ENCODE data around the gene ALDH1A3. TPM values are rescaled to one million over a fixed set of nuclear protein-coding genes. Genes with fewer than 3 reads are reported as not detected.

ALDH1A3 gene
- total RNA-seq, 2 donors from 2014 or later = not detected

- no peak for ATAC-seq (replicated peaks)
- H3K9me3 Mint-ChIP-seq = no peaks in the 10 kb centered on the region
- H3K4me1 Mint-ChIP-seq = no peaks in the 10 kb centered on the region
- no peak overlapping the region for H3K27ac Mint-ChIP-seq
- peaks cover 8% of the 10 kb centered on the region for H3K27me3 Mint-ChIP-seq
- H3K4me3 Mint-ChIP-seq = no peak overlapping the region
- no peaks in the 10 kb centered on the region for H3K36me3 Mint-ChIP-seq (ENCODE audit: low read depth)
Observed at GRCh38 chr15:100931143-100931890, 51.7 kb downstream of the ALDH1A3 start.

GRCh38 chr15:100932676-100933348, 53.2 kb downstream of the ALDH1A3 start:
- no peaks in the 10 kb centered on the region for H3K4me1 Mint-ChIP-seq

GRCh38 chr15:100934166-100934565, 54.5 kb downstream of the ALDH1A3 start:
- H3K36me3 Mint-ChIP-seq (ENCODE audit: low read depth) = no peaks in the 10 kb centered on the region
- H3K27me3 Mint-ChIP-seq = peaks cover 8% of the 10 kb centered on the region
- ATAC-seq (replicated peaks) = no peak
- no peaks in the 10 kb centered on the region for H3K9me3 Mint-ChIP-seq
- H3K4me1 Mint-ChIP-seq = no peaks in the 10 kb centered on the region
- H3K27ac Mint-ChIP-seq = no peak overlapping the region
- H3K4me3 Mint-ChIP-seq = no peak overlapping the region

More at GRCh38 chr15:100932676-100933348, 53.2 kb downstream of the ALDH1A3 start:
- peaks cover 8% of the 10 kb centered on the region for H3K27me3 Mint-ChIP-seq
- H3K4me3 Mint-ChIP-seq = no peak overlapping the region
- no peaks in the 10 kb centered on the region for H3K36me3 Mint-ChIP-seq (ENCODE audit: low read depth)
- H3K27ac Mint-ChIP-seq = no peak overlapping the region
- H3K9me3 Mint-ChIP-seq = no peaks in the 10 kb centered on the region
- ATAC-seq (replicated peaks) = no peak

- ATAC-seq (replicated peaks) = no peak
- no peak overlapping the region for H3K4me3 Mint-ChIP-seq
- no peaks in the 10 kb centered on the region for H3K4me1 Mint-ChIP-seq
- no peaks in the 10 kb centered on the region for H3K36me3 Mint-ChIP-seq (ENCODE audit: low read depth)
- H3K27ac Mint-ChIP-seq = no peak overlapping the region
- H3K9me3 Mint-ChIP-seq = no peaks in the 10 kb centered on the region
- H3K27me3 Mint-ChIP-seq = peaks cover 7% of the 10 kb centered on the region
Observed at GRCh38 chr15:100934726-100935125, 55.1 kb downstream of the ALDH1A3 start.

- H3K27me3 Mint-ChIP-seq = peaks cover 4% of the 10 kb centered on the region
- no peaks in the 10 kb centered on the region for H3K4me1 Mint-ChIP-seq
- no peaks in the 10 kb centered on the region for H3K9me3 Mint-ChIP-seq
- no peaks in the 10 kb centered on the region for H3K36me3 Mint-ChIP-seq (ENCODE audit: low read depth)
- ATAC-seq (replicated peaks) = no peak
- no peak overlapping the region for H3K4me3 Mint-ChIP-seq
- H3K27ac Mint-ChIP-seq = no peak overlapping the region
Observed at GRCh38 chr15:100937171-100937570, 57.5 kb downstream of the ALDH1A3 start.

- Mint-ChIP-seq H3K9me3 (no peaks in the 10 kb centered on the region), H3K27ac (no peak overlapping the region), H3K36me3 (ENCODE audit: low read depth) (no peaks in the 10 kb centered on the region), H3K4me1 (no peaks in the 10 kb centered on the region), H3K4me3 (no peak overlapping the region), H3K27me3 (no peaks in the 10 kb centered on the region)
- no peak for ATAC-seq (replicated peaks)
Observed at GRCh38 chr15:100939791-100940190, 60.2 kb downstream of the ALDH1A3 start.

- no peak for ATAC-seq (replicated peaks)
- no peak overlapping the region for H3K4me3 Mint-ChIP-seq
- H3K27ac Mint-ChIP-seq = no peak overlapping the region
- H3K9me3 Mint-ChIP-seq = no peaks in the 10 kb centered on the region
- H3K36me3 Mint-ChIP-seq (ENCODE audit: low read depth) = no peaks in the 10 kb centered on the region
- H3K4me1 Mint-ChIP-seq = no peaks in the 10 kb centered on the region
- no peaks in the 10 kb centered on the region for H3K27me3 Mint-ChIP-seq
Observed at GRCh38 chr15:100940767-100941379, 61.2 kb downstream of the ALDH1A3 start.

- H3K36me3 Mint-ChIP-seq (ENCODE audit: low read depth) = no peaks in the 10 kb centered on the region
- H3K9me3 Mint-ChIP-seq = no peaks in the 10 kb centered on the region
- H3K4me1 Mint-ChIP-seq = no peaks in the 10 kb centered on the region
- peaks cover 4% of the 10 kb centered on the region for H3K27me3 Mint-ChIP-seq
- ATAC-seq (replicated peaks) = no peak
- no peak overlapping the region for H3K27ac Mint-ChIP-seq
- no peak overlapping the region for H3K4me3 Mint-ChIP-seq
Observed at GRCh38 chr15:100941536-100941935, 61.9 kb downstream of the ALDH1A3 start.

GRCh38 chr15:100942656-100943425, 63.2 kb downstream of the ALDH1A3 start:
- no peaks in the 10 kb centered on the region for H3K36me3 Mint-ChIP-seq (ENCODE audit: low read depth)
- H3K9me3 Mint-ChIP-seq = no peaks in the 10 kb centered on the region
- H3K4me1 Mint-ChIP-seq = no peaks in the 10 kb centered on the region
- no peak overlapping the region for H3K27ac Mint-ChIP-seq
- H3K27me3 Mint-ChIP-seq = peaks cover 4% of the 10 kb centered on the region
- ATAC-seq (replicated peaks) = no peak
- no peak overlapping the region for H3K4me3 Mint-ChIP-seq

- no peak for ATAC-seq (replicated peaks)
- H3K27me3 Mint-ChIP-seq = peaks cover 16% of the 10 kb centered on the region
- H3K4me1 Mint-ChIP-seq = no peaks in the 10 kb centered on the region
- H3K4me3 Mint-ChIP-seq = no peak overlapping the region
- no peak overlapping the region for H3K27ac Mint-ChIP-seq
- no peaks in the 10 kb centered on the region for H3K9me3 Mint-ChIP-seq
- H3K36me3 Mint-ChIP-seq (ENCODE audit: low read depth) = no peaks in the 10 kb centered on the region
Observed at GRCh38 chr15:100944244-100944895, 64.7 kb downstream of the ALDH1A3 start.

GRCh38 chr15:100944986-100945385, 65.4 kb downstream of the ALDH1A3 start:
- Mint-ChIP-seq H3K4me1 (no peaks in the 10 kb centered on the region), H3K27me3 (peaks cover 20% of the 10 kb centered on the region), H3K9me3 (no peaks in the 10 kb centered on the region), H3K27ac (no peak overlapping the region), H3K36me3 (ENCODE audit: low read depth) (no peaks in the 10 kb centered on the region), H3K4me3 (no peak overlapping the region)
- no peak for ATAC-seq (replicated peaks)

GRCh38 chr15:100947760-100948429, 68.3 kb downstream of the ALDH1A3 start:
- Mint-ChIP-seq H3K9me3 (no peaks in the 10 kb centered on the region), H3K4me1 (no peaks in the 10 kb centered on the region), H3K27me3 (peaks cover 24% of the 10 kb centered on the region), H3K27ac (no peak overlapping the region), H3K4me3 (no peak overlapping the region), H3K36me3 (ENCODE audit: low read depth) (no peaks in the 10 kb centered on the region)
- no peak for ATAC-seq (replicated peaks)

GRCh38 chr15:100948430-100948762, 68.8 kb downstream of the ALDH1A3 start:
- Mint-ChIP-seq H3K9me3 (no peaks in the 10 kb centered on the region), H3K4me1 (no peaks in the 10 kb centered on the region), H3K27me3 (peaks cover 24% of the 10 kb centered on the region), H3K27ac (no peak overlapping the region), H3K4me3 (no peak overlapping the region), H3K36me3 (ENCODE audit: low read depth) (no peaks in the 10 kb centered on the region)
- no peak for ATAC-seq (replicated peaks)

GRCh38 chr15:100949691-100950090, 70.1 kb downstream of the ALDH1A3 start:
- H3K27ac Mint-ChIP-seq = no peak overlapping the region
- no peaks in the 10 kb centered on the region for H3K4me1 Mint-ChIP-seq
- peaks cover 24% of the 10 kb centered on the region for H3K27me3 Mint-ChIP-seq
- no peaks in the 10 kb centered on the region for H3K9me3 Mint-ChIP-seq
- ATAC-seq (replicated peaks) = no peak
- H3K36me3 Mint-ChIP-seq (ENCODE audit: low read depth) = no peaks in the 10 kb centered on the region
- no peak overlapping the region for H3K4me3 Mint-ChIP-seq

All from activated T-helper 17 cell treated with anti-CD3 and anti-CD28 coated beads, Interleukin-2, amount 50 U/mL, for 72 hours (primary cell).